PFSK-1 (cell line): Measurements from ENCODE around the gene IL1RAP.

Experiments
- FOXP2 ChIP-seq: optimal IDR thresholded peaks from 2 replicates; pipeline ENCODE3; 2011; ENCODE audit warnings: borderline replicate concordance, control low read depth, inconsistent platforms; ENCODE audit not compliant: insufficient read depth; ENCODE audit errors: extremely low read length, extremely low read depth
- POLR2AphosphoS5 ChIP-seq: IDR thresholded peaks from 2 replicates; pipeline ENCODE4 v1.6.1; 2012; ENCODE audit warnings: low read depth, mild to moderate bottlenecking, control low read depth, low read length, moderate library complexity
- SIN3A ChIP-seq: IDR thresholded peaks from 2 replicates; pipeline ENCODE4 v1.6.1; 2012; ENCODE audit warnings: mild to moderate bottlenecking, low read length, moderate library complexity, borderline replicate concordance; ENCODE audit not compliant: insufficient read depth
- TAF1 ChIP-seq: IDR thresholded peaks from 2 replicates; pipeline ENCODE4 v1.6.1; 2012; ENCODE audit warnings: low read length, control low read depth, borderline replicate concordance; ENCODE audit not compliant: insufficient read depth
- TF ChIP-seq, protein P1 (sequence below), 2 experiments: IDR thresholded peaks; 2 replicates each; pipeline versions ENCODE4 v1.6.1 to v1.8.0; 2011 to 2012; ENCODE audit warnings: low read depth in 2 of 2, low read length in 2 of 2, control low read depth in 1 of 2, inconsistent platforms in 1 of 2, mild to moderate bottlenecking in 1 of 2, moderate library complexity in 1 of 2; ENCODE audit not compliant: insufficient read depth in 1 of 2

IL1RAP gene

DNA sequence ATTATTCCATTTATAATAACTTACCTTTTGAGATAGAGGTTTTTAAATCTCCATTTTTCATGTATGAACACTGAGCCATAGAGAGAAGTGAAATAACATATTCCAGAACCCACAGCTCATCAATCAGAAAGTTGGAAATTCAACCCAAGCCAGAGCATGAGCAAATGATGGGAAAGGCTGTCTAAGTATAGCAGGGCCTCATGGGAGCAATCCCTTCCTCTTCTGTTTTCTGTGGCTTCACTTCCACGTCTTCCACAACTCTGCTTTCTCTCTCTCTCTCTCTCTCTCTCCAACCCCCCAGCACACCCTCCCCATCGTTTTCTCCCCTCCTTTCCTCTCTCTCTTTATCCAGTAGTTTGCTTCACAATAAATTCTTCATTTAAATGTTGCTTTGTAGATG, 14.8 kb upstream of the IL1RAP start:
- no peak for TF ChIP-seq POLR2AphosphoS5
- TF ChIP-seq, protein P1, sequence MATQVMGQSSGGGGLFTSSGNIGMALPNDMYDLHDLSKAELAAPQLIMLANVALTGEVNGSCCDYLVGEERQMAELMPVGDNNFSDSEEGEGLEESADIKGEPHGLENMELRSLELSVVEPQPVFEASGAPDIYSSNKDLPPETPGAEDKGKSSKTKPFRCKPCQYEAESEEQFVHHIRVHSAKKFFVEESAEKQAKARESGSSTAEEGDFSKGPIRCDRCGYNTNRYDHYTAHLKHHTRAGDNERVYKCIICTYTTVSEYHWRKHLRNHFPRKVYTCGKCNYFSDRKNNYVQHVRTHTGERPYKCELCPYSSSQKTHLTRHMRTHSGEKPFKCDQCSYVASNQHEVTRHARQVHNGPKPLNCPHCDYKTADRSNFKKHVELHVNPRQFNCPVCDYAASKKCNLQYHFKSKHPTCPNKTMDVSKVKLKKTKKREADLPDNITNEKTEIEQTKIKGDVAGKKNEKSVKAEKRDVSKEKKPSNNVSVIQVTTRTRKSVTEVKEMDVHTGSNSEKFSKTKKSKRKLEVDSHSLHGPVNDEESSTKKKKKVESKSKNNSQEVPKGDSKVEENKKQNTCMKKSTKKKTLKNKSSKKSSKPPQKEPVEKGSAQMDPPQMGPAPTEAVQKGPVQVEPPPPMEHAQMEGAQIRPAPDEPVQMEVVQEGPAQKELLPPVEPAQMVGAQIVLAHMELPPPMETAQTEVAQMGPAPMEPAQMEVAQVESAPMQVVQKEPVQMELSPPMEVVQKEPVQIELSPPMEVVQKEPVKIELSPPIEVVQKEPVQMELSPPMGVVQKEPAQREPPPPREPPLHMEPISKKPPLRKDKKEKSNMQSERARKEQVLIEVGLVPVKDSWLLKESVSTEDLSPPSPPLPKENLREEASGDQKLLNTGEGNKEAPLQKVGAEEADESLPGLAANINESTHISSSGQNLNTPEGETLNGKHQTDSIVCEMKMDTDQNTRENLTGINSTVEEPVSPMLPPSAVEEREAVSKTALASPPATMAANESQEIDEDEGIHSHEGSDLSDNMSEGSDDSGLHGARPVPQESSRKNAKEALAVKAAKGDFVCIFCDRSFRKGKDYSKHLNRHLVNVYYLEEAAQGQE (IDR thresholded peaks at IDR 0.05; ENCODE audit: insufficient read depth in 1 of 2, low read depth in 2 of 2, low read length in 2 of 2), result no peak
- TF ChIP-seq SIN3A, result no peak
- no peak for TF ChIP-seq FOXP2
- TF ChIP-seq TAF1, result no peak

DNA sequence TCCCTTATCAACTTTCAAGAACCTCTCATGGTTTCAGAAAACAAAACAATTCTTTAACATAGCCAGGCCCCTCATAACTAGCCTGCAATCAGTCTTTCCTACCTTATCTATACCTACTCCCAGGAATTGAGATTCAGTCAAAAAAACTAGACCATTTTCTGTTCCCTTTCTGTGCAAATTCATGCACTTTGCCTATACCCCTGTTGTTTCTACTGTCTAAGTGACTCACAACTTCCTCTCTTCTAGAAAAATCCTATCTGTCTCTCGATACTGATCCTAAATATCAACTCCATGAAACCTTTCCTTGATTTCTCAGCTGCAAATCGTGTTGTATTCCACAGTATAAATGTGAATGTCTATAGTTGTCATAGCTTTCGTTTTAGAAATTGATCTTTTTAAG, 10.9 kb upstream of the IL1RAP start:
- TF ChIP-seq TAF1, result no peak
- no peak for TF ChIP-seq FOXP2
- TF ChIP-seq, protein P1 (IDR thresholded peaks at IDR 0.05; ENCODE audit: insufficient read depth in 1 of 2, low read depth in 2 of 2, low read length in 2 of 2), result no peak

DNA sequence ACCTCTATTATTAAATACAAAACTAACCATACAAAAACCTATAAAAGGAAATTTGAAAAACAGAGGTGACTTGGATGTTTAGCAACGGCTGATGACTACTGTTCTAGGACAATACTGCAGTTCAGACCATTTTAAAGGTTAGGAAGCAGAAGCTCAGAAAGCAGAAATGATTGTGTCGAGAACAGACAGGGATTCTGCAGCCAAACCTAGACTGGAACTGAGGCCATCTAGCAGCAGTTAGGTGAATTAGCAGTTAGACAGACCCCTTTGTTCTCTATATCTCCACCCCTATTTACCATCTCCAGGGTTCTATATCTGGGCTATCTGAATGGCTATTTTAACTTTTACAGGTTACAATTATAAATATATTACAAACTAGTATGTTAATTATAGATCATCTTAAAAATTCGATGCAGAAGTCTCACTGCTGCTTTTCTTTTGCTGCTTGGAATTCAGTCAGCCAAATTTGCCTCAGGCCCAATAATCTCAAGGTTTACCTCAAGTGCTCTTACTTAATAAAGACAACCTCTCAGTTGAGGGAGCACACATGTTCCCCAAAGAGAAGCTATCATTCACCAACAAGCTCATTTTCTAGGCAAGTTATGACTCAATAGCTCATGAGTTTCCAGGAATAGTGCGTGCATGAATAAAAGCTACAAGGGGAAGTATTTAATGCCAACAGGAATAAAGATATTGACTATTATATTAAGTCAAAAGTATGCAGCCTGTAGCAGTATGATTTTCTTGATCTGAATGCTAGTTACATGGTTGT, 9.3 kb upstream of the IL1RAP start:
- TF ChIP-seq, protein P1 (IDR thresholded peaks at IDR 0.05; ENCODE audit: insufficient read depth in 1 of 2, low read depth in 2 of 2, low read length in 2 of 2), result no peak
- TF ChIP-seq SIN3A (no peak), TAF1 (no peak), FOXP2 (no peak), POLR2AphosphoS5 (no peak)

DNA sequence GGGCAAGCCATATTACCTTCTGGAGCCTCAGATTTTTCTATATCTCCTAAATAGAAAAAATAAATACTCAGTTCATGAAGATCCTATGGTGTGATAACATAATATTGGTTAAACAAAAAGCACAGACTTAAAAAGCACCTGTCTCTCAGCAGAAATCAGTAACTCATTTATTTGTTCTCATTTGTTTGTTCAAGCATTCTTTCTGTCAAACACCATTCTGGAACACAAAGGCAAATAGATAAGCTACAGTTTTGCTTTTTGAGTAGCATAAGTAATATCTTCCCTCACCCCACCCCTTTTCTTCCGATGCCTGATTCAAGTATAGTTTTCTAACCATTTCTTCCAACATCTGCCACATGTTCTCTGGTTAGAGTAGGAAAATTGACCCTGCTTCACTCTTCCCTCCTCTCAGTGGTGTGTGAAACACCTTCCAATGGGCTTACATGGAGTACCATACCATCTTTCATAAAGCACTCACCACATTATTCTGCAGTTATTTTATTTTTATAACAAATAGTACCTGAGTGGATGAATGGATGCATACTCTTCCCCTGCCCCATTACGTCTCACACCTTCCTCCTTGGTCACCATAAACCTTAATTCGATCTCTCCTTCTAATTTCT, 8.4 kb upstream of the IL1RAP start:
- TF ChIP-seq TAF1, result no peak
- no peak for TF ChIP-seq FOXP2
- TF ChIP-seq SIN3A, result no peak
- TF ChIP-seq POLR2AphosphoS5, result no peak
- TF ChIP-seq, protein P1 (IDR thresholded peaks at IDR 0.05; ENCODE audit: insufficient read depth in 1 of 2, low read depth in 2 of 2, low read length in 2 of 2), result no peak
